ENCODE results near the gene DNAJC22. TPM values are rescaled to one million over a fixed set of nuclear protein-coding genes. Genes with fewer than 3 reads are reported as not detected.

DNAJC22 gene
- polyA plus RNA-seq, 1 donor from 2014 or later = 0.54 TPM

DNA sequence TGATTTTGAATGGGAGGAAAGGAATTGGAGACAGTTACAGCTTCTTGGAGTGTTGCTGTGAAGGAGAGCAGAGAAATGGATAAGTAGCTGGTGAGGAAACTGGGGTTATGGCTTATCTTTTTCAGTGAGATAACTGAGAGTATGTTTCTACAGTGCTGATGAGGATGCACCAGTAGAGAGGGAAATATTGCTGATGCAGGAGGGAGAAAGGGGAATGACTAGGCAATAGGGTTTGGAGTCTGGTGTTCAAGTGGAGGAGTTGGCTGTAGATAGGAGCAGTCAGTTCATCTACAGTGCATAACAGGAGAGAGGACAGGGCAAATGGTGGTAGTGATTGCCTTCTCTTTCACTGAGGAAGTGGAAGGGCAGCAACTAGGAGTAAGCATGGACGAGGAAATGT lies 53.6 kb downstream of the DNAJC22 start:
- Histone ChIP-seq H3K9me2 (ENCODE audit: insufficient read depth, low read length) (no peaks in the 10 kb centered on the region), H3K27me3 (ENCODE audit: insufficient read depth, low read depth, low read length) (no peaks in the 10 kb centered on the region), H3K4me3 (ENCODE audit: low read length) (no peak overlapping the region), H3K9me3 (ENCODE audit: low read length) (no peaks in the 10 kb centered on the region), H3K27ac (ENCODE audit: low read length) (no peak overlapping the region), H3K79me2 (replicated peaks; ENCODE audit: insufficient read depth, low read length) (peaks cover 31% of the 10 kb centered on the region), H3K9ac (ENCODE audit: low read length) (no peak overlapping the region), H3K36me3 (ENCODE audit: insufficient read depth, low read length) (no peaks in the 10 kb centered on the region), H4K20me1 (ENCODE audit: insufficient read depth) (no peaks in the 10 kb centered on the region), H3K4me2 (ENCODE audit: low read length) (no peak overlapping the region), H2AFZ (ENCODE audit: low read depth, low read length) (no peak overlapping the region), H3F3A (ENCODE audit: insufficient read depth, low read length, poor library complexity, severe bottlenecking) (no peaks in the 10 kb centered on the region)
- no peak for TF ChIP-seq POLR2AphosphoS5 (IDR thresholded peaks at IDR 0.05)
- TF ChIP-seq TAF1 (IDR thresholded peaks at IDR 0.05; ENCODE audit: low read depth) = no peak
- TF ChIP-seq SMC3 (conservative IDR thresholded peaks at IDR 0.05; ENCODE audit: poor library complexity) = no peak
- TF ChIP-seq REST (IDR thresholded peaks at IDR 0.05; ENCODE audit: borderline replicate concordance) = no peak
- no peak for TF ChIP-seq MXI1 (conservative IDR thresholded peaks at IDR 0.05; ENCODE audit: poor library complexity, severe bottlenecking)
- TF ChIP-seq RAD21 (conservative IDR thresholded peaks at IDR 0.05) = no peak
- TF ChIP-seq EZH2 (IDR thresholded peaks at IDR 0.05; ENCODE audit: borderline replicate concordance, insufficient read depth, low read length, poor library complexity, severe bottlenecking) = no peak
- no peak for TF ChIP-seq EP300 (conservative IDR thresholded peaks at IDR 0.05; ENCODE audit: poor library complexity, severe bottlenecking)
- TF ChIP-seq CTCF (IDR thresholded peaks at IDR 0.05; ENCODE audit: poor library complexity, severe bottlenecking) = no peak

Other genes starting within 250 kb of the DNAJC22 start
- gene LMBR1L, start 236.0 kb upstream of the DNAJC22 start, polyA plus RNA-seq = 344 and 381 TPM in 2 replicates
- 573 and 605 TPM in 2 replicates for gene TUBA1B, start 215.5 kb upstream of the DNAJC22 start, polyA plus RNA-seq
- 14,333 and 15,501 TPM in 2 replicates for gene TUBA1A, start 157.8 kb upstream of the DNAJC22 start, polyA plus RNA-seq
- gene TUBA1C, start 81.8 kb upstream of the DNAJC22 start, polyA plus RNA-seq = 56.2 and 63.0 TPM in 2 replicates
- not detected in 2 replicates for gene PRPH, start 51.7 kb upstream of the DNAJC22 start, polyA plus RNA-seq
- gene TROAP, start 23.6 kb upstream of the DNAJC22 start, polyA plus RNA-seq = 0.26 and 1.3 TPM in 2 replicates
- 13.7 and 15.4 TPM in 2 replicates for gene C1QL4, start 9.7 kb upstream of the DNAJC22 start, polyA plus RNA-seq
- 55.4 and 58.4 TPM in 2 replicates for gene SPATS2, start 20.6 kb downstream of the DNAJC22 start, polyA plus RNA-seq
- 0.63 and 3.0 TPM in 2 replicates for gene KCNH3, start 192.1 kb downstream of the DNAJC22 start, polyA plus RNA-seq
- 109 and 112 TPM in 2 replicates for gene MCRS1, start 221.3 kb downstream of the DNAJC22 start, polyA plus RNA-seq